ENCODE results near the gene ATP6V1G3.
"Not testable (repeated sequence)": the region's sequence is repeated elsewhere in the genome, so short reads cannot be mapped to it uniquely, and the experiment has no call there.

Gene ATP6V1G3

GRCh38 chr1:198540580-198540979 lies at the start of gene ATP6V1G3:
ATP6V1G3 (minus strand) TSS chr1:198540680; CDS start chr1:198540650, 30 bp downstream.
- DNase-seq, result no peak

DNA sequence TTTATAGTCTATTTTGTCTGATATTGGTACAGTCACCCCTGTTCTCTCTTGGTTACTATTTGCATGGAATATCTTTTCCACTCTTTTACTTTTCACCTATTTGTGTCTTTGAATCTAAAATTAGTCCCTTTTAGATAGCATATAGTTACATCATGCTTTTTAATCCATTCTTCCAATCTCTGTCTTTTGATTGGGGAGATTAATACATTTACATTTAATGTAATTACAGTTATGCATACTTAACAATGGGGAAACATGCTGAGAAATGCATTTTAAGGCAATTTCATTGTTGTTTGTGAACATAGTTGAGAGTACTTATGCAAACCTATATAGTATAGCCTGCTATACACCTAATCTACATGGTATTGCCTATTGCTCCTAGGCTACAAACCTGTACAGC lies 48.4 kb upstream of the ATP6V1G3 start:
- DNase-seq, result no peak

DNA sequence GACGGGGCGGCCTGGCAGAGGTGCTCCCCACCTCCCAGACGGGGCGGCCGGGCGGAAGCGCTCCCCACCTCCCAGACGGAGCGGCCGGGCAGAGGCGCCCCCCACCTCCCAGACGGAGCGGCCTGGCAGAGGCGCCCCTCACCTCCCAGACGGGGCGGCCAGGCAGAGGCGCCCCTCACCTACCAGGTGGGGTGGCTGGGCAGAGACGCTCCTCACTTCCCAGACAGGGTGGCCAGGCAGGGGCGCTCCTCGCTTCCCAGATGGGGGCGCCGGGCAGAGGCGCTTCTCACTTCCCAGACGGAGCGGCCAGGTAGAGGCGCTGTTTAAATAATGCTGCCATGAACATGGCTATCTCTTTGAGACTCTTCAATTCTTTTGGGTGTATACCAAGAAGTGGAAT lies 43.7 kb upstream of the ATP6V1G3 start:
- DNase-seq, result no peak

- not testable (repeated sequence) for DNase-seq
Measured at GRCh38 chr1:198583209-198583802, 42.8 kb upstream of the ATP6V1G3 start.

DNA sequence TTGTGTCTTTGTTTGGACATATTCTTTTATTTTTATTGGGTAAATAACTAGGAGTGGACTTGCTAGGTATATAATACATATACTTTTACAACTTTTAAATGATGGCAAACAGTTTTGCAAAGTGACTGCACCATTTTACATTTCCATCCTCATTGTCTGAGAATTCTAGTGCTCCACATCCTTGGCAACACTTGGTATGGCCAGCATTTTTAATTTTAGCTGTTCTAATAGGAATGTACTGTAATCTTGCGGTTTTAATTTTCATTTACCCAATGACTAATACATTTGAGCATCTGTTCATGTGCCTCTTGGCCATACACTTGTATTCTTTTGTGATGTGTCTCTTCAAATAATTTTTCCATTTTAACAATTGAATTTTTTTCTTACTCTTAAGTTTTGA lies 37.0 kb upstream of the ATP6V1G3 start:
- DNase-seq, result no peak

- no peak for DNase-seq
Measured at GRCh38 chr1:198575798-198576641, 35.5 kb upstream of the ATP6V1G3 start.

DNA sequence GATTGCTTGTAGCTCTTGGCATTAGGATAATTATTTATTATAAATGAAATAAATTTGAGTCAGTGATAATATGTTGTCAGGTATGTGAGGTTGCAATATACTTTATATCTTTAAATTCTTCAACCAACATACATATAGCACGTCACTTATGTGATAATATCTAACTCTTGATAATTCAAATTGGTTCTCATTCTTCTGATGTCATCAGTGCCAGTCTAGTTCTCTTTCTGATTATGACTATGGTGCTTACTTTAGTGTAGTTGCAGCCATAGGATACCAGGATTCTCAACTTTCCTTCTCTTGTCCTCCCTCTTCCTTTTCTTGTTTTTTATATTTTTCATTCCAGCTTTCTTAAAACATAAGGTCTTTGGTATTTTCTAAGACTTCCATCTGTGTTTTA lies 34.8 kb upstream of the ATP6V1G3 start:
- no peak for DNase-seq

DNA sequence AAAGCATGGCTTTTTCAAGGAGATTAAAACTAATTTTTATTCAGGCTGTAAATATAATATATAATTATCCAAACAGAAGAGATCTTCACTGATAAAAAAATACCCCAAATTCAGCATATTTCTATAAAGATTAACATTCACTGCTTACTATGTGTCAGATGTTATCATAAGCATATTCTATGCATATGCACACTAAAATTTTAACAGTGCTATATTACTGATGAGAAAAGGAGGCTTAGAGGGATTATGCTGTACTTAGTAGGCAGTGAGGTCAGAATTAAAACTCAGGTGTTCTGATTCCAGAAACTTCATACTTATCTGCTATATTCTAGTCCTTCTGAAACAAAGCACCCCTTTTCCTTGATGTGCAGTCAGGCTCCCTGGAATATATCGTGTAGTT lies 33.8 kb upstream of the ATP6V1G3 start:
- DNase-seq, result no peak

DNA sequence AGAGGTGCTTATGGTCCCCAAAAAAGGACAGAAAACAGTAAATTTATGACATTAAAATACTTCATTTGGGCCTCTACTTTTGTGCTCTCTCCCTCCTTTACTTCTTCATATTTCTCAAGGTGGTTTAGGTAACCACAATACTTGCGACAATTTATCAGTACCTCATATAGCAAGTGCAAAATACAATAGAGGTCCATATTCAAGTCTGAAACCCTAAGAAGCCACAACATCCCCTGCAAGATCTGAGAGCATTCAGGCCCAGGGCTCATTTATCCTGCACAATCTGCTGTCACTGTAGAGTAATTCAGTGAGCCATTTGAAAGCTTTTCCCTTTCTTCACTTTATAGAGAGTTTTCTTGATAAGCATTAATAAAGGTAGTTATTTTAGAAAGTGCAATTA lies 24.2 kb upstream of the ATP6V1G3 start:
- DNase-seq, result no peak

- no peak for DNase-seq
Measured at GRCh38 chr1:198564157-198564556, 23.7 kb upstream of the ATP6V1G3 start.

DNA sequence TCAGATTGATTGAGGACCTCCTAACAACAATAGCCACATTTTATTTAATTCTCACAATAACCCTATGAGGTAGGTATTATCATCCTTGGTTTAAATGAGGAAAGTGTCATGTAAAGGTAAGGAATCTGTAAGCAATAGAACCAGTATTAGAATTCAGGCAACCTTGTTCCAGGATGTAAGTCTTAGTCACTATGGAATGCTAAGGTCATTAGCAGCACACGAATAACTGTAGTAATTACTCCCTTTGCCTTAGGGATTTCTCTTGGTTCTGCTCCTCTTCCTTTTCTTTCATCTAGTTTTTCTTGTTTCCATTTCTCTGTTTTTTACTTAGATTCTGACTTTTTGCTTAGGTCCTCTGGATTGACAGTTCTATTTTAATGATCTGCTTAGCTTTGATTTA lies 23.1 kb upstream of the ATP6V1G3 start:
- DNase-seq, result no peak

DNA sequence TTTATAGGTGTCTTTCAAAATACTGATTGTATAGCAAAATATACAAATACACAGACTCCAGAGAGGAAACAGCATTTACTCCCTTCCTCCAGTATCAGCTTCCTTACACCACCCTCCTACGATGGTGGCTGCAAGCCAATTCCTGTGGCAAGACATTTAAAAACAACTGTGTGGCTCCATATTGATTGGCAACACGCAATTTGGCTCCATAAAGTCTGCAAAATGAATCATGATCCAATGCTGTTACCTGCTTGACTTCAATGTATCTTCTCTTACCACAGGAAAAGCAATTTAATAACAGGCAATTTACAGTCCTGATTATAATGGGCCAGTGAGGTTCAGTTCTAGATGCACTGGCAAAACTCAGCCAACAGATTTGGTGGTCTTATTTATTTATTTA lies 19.7 kb upstream of the ATP6V1G3 start:
- no peak for DNase-seq

DNA sequence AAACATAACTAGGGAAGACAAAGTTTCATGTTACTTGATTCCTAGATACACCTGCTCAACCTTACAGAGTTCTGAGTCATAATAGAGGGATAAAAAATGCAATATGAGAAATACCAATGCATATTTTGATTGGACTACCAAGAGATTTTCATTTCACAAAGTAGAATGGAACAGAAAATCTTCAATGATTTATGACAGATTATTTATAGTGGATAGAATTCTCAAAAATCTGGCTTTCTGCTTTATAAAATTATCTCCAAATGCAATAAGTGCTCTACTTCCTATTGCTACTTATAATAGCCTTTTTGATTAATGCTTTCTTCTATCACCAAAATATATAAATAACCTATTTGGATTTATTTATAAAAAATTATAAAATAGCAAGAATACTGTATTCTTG lies 18.9 kb upstream of the ATP6V1G3 start:
- DNase-seq, result no peak

DNA sequence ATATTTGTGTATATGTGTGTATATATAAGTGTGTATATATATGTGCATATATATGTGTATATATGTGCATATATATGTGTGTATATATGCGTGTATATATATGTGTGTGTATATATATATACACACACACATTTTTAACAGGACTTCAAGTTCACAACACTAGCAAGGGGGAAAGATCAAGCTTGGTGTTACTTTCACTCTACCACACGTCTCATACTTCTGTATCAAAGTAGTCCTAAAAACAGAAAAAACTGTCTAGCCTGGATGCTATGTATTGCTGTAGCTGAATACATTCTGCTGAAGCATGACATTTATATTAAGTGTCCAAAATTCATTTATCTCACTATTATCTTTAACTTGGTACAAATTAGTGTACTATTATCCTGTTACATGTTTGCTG lies 17.9 kb upstream of the ATP6V1G3 start:
- DNase-seq, result no peak

DNA sequence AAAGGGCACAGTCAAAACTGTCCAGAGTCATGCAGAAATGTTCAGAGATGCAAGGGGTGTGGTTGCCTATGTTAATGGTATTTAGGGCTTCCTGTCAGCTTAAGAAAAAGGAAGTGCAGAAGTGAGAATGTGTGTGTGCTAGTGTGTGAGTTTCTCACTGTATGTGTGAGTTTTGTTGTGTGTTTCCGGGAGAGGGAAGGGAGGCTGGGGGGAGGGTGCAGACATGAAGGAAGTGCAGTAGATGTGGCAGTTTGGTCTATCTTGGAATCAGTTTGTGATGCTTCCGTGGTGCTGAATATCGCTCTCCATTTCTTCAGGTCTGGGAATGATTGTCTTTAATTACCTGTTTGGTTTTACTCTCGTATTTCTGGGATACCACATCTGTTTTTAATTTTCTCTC lies 16.5 kb upstream of the ATP6V1G3 start:
- no peak for DNase-seq

GRCh38 chr1:198552668-198553416 lies 12.4 kb upstream of the ATP6V1G3 start:
- no peak for DNase-seq

DNA sequence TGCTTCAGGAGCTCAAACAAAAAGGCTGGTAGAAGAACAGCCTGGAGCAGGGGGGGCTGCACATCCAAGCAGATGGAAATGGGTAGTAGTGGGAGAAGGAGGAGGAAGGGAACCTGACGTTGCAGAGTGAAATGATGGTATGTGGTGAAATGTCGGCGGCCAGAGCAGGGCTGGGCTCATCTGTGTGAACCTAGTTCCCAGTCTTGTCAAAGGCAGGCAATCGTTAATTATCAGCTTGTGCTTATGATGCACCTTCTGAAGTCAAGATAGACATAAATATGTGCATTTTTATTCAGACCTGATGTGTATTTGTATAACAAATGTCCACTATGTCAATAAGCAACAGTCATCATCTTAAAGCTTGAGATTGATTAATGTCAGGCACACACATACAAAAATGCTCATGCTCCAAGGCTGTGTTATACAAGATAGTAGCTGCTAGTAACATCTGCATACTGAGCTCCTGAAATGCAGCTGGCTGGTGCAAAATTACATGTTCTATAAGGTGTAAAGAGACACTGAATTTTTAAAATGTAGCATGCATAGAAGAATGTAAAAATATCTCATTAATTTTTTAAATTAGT lies 10.6 kb upstream of the ATP6V1G3 start:
- no peak for DNase-seq

DNA sequence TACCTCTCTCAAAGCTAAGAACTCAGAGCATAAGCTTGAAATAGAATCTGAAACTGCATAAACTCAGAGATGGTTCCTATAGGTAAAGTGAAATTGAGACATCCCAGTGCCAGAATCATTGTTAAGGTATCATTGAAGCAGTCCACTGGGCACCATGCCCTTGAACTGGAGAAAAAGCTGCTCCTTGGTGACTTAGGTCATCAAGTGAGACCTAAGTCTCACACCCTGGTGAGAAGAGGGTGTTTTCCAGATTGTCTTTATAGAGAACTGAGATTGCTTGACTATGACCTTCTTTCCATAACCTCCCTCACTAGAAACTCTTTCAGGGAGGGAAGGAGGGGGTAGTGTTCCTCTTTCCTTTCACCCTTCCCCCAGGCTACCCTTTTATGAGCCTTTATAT lies 9.4 kb upstream of the ATP6V1G3 start:
- DNase-seq, result no peak

- no peak for DNase-seq
Measured at GRCh38 chr1:198548890-198549289, 8.4 kb upstream of the ATP6V1G3 start.

GRCh38 chr1:198545156-198545555 lies 4.7 kb upstream of the ATP6V1G3 start:
- no peak for DNase-seq

DNA sequence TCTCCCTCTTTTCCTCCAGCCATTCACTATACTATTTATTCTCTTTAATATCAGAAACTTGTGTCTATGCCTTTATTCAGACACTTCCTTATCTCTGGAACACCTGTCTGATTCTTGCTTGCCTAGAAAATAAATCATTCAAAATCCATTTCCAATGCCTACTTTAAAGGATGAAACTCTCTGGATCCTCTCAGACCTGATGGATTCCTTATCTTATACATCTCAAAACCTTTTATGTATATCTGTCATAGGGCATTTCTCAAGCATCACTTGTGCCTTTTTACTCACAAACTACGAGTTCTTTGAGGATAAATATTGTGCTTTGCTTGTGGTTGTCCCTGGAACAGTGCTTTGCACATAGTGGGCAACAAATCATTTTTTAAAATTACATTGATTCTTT lies 3.8 kb upstream of the ATP6V1G3 start:
- DNase-seq, result no peak

DNA sequence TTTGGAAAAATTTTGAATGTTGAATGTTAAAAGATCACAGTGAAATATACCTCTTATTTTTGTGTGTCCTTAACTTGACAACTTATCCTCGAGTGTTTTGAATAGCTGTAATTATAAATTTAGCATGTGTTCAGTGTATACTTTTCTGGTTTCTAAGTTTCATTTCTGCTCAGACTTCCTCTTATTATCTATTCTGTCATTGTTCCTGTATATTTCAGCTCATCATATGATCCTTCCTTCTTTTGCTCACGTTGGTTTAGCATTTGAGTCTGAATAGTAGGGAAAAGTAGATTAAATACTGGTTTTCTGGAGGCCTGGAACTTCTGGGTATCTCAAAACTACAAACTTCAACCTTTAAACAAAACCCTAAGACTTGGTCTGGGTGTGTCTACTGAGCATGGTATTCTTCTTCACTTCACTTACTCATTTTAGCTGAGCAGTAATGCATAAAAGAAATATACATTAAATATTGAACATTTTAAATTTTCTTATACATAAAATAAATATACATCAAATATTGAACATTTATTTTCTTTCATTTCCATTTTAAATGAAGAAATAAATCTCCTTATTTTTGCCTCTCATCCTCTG lies 3.3 kb upstream of the ATP6V1G3 start:
- DNase-seq, result no peak

DNA sequence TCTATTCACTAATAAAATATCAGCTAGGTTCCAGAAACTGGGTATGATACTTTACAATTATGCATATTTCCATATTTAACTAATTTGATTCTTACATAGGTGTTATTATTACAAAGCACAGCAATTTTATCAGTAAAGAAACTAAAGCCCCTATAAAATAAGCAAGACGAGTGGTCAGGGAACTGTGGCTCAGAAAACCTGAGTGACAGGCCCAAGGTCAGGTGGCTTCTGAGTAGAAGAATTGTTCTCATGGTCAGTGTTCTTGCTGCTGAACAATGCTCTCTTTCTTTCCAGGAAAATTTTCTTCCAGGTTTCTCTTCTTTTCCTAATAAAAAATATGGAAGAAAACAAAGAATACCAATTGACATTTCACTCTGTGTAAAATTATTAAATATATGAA lies 2.2 kb upstream of the ATP6V1G3 start:
- no peak for DNase-seq
